GM12892 (cell line): ENCODE results near the gene TFB1M.

Experiments
- POLR2A ChIP-seq: IDR thresholded peaks from 2 replicates; pipeline ENCODE4 v1.6.1; 2011; ENCODE audit warnings: low read depth, low read length, control low read depth
- POLR2AphosphoS5 ChIP-seq: IDR thresholded peaks from 2 replicates; pipeline ENCODE4 v1.6.1; 2011; ENCODE audit warnings: low read depth, low read length, control low read depth
- TAF1 ChIP-seq: IDR thresholded peaks from 2 replicates; pipeline ENCODE4 v1.6.1; 2011; ENCODE audit warnings: low read depth, mild to moderate bottlenecking, control low read depth, low read length, borderline replicate concordance

DNA sequence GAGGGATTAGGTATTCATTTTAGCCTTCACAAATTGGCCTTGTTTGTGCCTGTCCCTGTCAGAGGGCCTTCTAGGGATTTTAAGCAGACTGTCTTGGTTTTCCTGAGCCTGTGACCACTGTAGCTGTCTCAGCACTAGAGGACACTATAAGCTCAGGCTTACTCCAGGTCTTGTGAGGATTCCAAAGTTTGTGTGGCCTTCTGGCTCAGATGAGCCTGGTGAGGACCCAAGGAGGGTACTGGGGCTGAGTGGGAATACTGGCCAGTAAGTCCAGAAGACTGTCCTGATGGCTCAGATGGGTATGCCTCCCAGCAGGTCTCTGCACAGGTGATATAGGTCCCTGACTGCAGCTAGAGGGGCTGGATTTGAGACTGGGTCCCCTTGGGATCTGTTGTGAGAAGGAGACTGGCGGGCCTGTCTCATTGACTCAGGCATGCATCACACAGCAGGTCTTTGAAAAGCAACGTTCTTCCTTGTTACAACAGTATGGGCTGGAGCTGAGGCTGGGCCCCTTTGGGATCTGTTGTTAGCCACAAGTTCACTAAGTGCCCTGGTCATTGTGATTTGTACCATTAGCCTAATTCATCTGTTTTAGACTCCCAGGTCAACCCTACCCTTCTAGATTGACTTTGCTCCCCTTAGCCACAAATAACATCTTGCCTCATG is 26.3 kb upstream of the TFB1M start:
- TF ChIP-seq POLR2A (no peak), POLR2AphosphoS5 (no peak), TAF1 (no peak)
